ENCODE measurements around the gene CNGB1. TPM values are rescaled to one million over a fixed set of nuclear protein-coding genes. Genes with fewer than 3 reads are reported as not detected.

CNGB1 gene
- polyA plus RNA-seq, 2 of the 4 experiments (the other 2 are of a cell fraction) = 0.23 to 0.39 TPM

- 93% methylated on average over 4 of the region's 4 CpGs for WGBS (ENCODE audit: missing lambda C conversion rate)
- Histone ChIP-seq H3K4me1 (peaks cover 45% of the 10 kb centered on the region), H3K4me3 (no peak overlapping the region), H3K4me2 (no peak overlapping the region), H3K9me3 (no peaks in the 10 kb centered on the region), H3K27ac (peak overlapping the region; percentile 94 to 95; a peak in 5 of 6 replicates)
- no peak for TF ChIP-seq ESRRA (IDR thresholded peaks at IDR 0.05; ENCODE audit: borderline replicate concordance, low read length)
- no peak for TF ChIP-seq POLR2AphosphoS2 (conservative IDR thresholded peaks at IDR 0.05; ENCODE audit: low read length)
- TF ChIP-seq CTCF (IDR thresholded peaks at IDR 0.05) = no peak
- no peak for TF ChIP-seq RARB (CRISPR knock-in tag; IDR thresholded peaks at IDR 0.05)
- TF ChIP-seq GATA3 (IDR thresholded peaks at IDR 0.05; ENCODE audit: borderline replicate concordance) = no peak
- TF ChIP-seq HOXB5 (CRISPR knock-in tag; IDR thresholded peaks at IDR 0.05) = no peak
- no peak for TF ChIP-seq HDAC2 (IDR thresholded peaks at IDR 0.05)
- no peak for TF ChIP-seq CHD2 (IDR thresholded peaks at IDR 0.05; ENCODE audit: low read length, partially characterized antibody)
- TF ChIP-seq, protein P1, sequence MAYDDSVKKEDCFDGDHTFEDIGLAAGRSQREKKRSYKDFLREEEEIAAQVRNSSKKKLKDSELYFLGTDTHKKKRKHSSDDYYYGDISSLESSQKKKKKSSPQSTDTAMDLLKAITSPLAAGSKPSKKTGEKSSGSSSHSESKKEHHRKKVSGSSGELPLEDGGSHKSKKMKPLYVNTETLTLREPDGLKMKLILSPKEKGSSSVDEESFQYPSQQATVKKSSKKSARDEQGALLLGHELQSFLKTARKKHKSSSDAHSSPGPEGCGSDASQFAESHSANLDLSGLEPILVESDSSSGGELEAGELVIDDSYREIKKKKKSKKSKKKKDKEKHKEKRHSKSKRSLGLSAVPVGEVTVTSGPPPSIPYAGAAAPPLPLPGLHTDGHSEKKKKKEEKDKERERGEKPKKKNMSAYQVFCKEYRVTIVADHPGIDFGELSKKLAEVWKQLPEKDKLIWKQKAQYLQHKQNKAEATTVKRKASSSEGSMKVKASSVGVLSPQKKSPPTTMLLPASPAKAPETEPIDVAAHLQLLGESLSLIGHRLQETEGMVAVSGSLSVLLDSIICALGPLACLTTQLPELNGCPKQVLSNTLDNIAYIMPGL (CRISPR knock-in tag; IDR thresholded peaks at IDR 0.05; ENCODE audit: borderline replicate concordance) = no peak
- no peak for TF ChIP-seq RNF2 (IDR thresholded peaks at IDR 0.05; ENCODE audit: borderline replicate concordance, low read depth)
- no peak for TF ChIP-seq NR3C1 (IDR thresholded peaks at IDR 0.05)
- TF ChIP-seq SREBF2 (IDR thresholded peaks at IDR 0.05) = no peak
- ChIA-PET POLR2A (no interaction called here), CTCF (interaction anchor here (0.9 to 2.1 kb wide), 8 partner anchors 9 to 29 kb away, joined by 3 to 7 read pairs (median 4); no protein-coding TSS in a partner anchor)
- no peak for FAIRE-seq
- DNase-seq (ENCODE audit: low read depth in 1 of 2, low spot score in 1 of 2) = no peak
- no peak for ATAC-seq
Measured at GRCh38 chr16:57889111-57889510, 81.8 kb downstream of the CNGB1 start.

DNA sequence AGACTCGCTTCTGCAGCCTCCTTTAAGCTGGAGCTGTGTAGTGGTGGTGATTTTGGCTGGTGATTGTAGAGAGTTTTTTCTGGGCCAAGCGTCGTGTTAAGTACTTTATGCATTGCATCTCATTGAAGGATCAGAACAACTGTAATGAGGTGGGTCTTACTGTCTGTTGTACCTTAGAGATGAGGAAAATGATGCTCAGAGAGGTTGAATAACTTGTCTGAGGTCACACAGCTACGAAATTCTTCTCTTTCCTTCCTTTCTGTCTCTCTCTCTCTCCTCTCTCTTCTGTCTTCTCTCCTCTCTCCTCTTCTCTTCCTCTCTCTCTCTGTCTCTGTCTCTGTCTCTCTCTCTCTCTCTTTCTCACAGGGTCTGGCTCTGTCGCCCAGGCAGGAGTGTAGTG, 82.8 kb downstream of the CNGB1 start:
- ChIA-PET CTCF (interaction anchor here (1.0 to 1.4 kb wide), 3 partner anchors 10 to 28 kb away, joined by 3 to 4 read pairs (median 4); no protein-coding TSS in a partner anchor), POLR2A (interaction anchor here (0.6 kb wide), 1 partner anchor 22 kb away, joined by 6 read pairs; no protein-coding TSS in a partner anchor)
- no peaks in the 10 kb centered on the region for H3K9me3 ChIP-seq
- TF ChIP-seq ZFP36 (IDR thresholded peaks at IDR 0.05; ENCODE audit: borderline replicate concordance, partially characterized antibody) (peak; percentile 18), PHF8 (IDR thresholded peaks at IDR 0.05; ENCODE audit: borderline replicate concordance, low read depth) (no peak)
- no peak overlapping the region for H3K4me2 ChIP-seq
- WGBS (ENCODE audit: missing lambda C conversion rate) = 92% methylated on average over 5 of the region's 5 CpGs
- FAIRE-seq (no peak), DNase-seq (ENCODE audit: low read depth in 1 of 2, low spot score in 1 of 2) (no peak), ATAC-seq (no peak)
- peaks cover 36% of the 10 kb centered on the region for H3K4me1 ChIP-seq
- peak overlapping the region in 1 of 2 experiments; percentile 94; a peak in 3 of 6 replicates for H3K27ac ChIP-seq
- no peak overlapping the region for H3K4me3 ChIP-seq

- FAIRE-seq (no peak), ATAC-seq (no peak), DNase-seq (ENCODE audit: low read depth in 1 of 2, low spot score in 1 of 2) (no peak)
- WGBS (ENCODE audit: missing lambda C conversion rate) = 93% methylated on average over 14 of the region's 14 CpGs
- CTCF ChIA-PET = interaction anchor here (0.9 to 1.4 kb wide), 4 partner anchors 9 to 28 kb away, joined by 3 to 4 read pairs (median 4); no protein-coding TSS in a partner anchor
- Histone ChIP-seq H3K4me3 (no peak overlapping the region), H3K4me2 (no peak overlapping the region), H3K9me3 (no peaks in the 10 kb centered on the region), H3K27ac (peak overlapping the region in 1 of 2 experiments; percentile 94; a peak in 4 of 6 replicates), H3K4me1 (peaks cover 31% of the 10 kb centered on the region)
- POLR2A ChIA-PET = no interaction called here
- TF ChIP-seq RFX5 (IDR thresholded peaks at IDR 0.05) = no peak
- no peak for TF ChIP-seq ZFP36 (IDR thresholded peaks at IDR 0.05; ENCODE audit: borderline replicate concordance, partially characterized antibody)
- TF ChIP-seq TP53 (CRISPR knock-in tag; IDR thresholded peaks at IDR 0.05) = no peak
- no peak for TF ChIP-seq FOSL2 (IDR thresholded peaks at IDR 0.05)
- no peak for TF ChIP-seq FOSL2 (CRISPR knock-in tag; IDR thresholded peaks at IDR 0.05)
- no peak for TF ChIP-seq KDM5A (IDR thresholded peaks at IDR 0.05)
- no peak for TF ChIP-seq ZSCAN20 (CRISPR knock-in tag; IDR thresholded peaks at IDR 0.05)
- no peak for TF ChIP-seq BCL3 (IDR thresholded peaks at IDR 0.05)
- no peak for TF ChIP-seq CBX8 (IDR thresholded peaks at IDR 0.05)
- TF ChIP-seq RAD21 (conservative IDR thresholded peaks at IDR 0.05 in 1 of 2, IDR thresholded peaks at IDR 0.05 in 1 of 2) = no peak
- TF ChIP-seq SMC3 (IDR thresholded peaks at IDR 0.05) = no peak
- TF ChIP-seq GATA3 (IDR thresholded peaks at IDR 0.05; ENCODE audit: borderline replicate concordance) = no peak
- TF ChIP-seq HOXB5 (CRISPR knock-in tag; IDR thresholded peaks at IDR 0.05) = no peak
- TF ChIP-seq KDM1A (IDR thresholded peaks at IDR 0.05; ENCODE audit: low read depth) = no peak
- no peak for TF ChIP-seq EHMT2 (IDR thresholded peaks at IDR 0.05; ENCODE audit: low read depth)
Measured at GRCh38 chr16:57887711-57888110, 83.2 kb downstream of the CNGB1 start.
